ENCODE data around the gene KDM4E.
"Not testable (repeated sequence)": the region's sequence is repeated elsewhere in the genome, so short reads cannot be mapped to it uniquely, and the experiment has no call there.

Gene KDM4E

DNA sequence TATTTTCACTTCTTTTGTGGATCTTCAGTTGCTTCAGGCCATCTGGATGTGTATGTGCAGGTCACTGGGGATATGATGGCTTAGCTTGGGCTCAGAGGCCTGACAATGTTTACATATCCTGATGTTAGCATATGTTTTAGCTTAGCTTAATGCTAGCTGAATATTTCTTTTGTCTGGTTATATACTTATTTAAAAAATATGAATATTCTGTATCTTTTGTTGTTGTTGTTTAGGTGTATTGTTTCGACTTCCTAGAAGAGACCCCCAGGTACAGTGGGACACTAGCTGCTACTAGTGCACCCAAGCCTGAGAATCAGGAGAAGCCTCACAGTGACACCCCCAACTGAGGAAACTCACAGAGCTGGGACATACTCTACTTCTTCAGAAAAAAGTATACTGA, at the start of gene KDM4E:
Gene KDM4E, plus strand, starts transcription at position 301 of the 400 bp plus-strand sequence. CDS start 300 bp downstream, outside the sequence.
- DNase-seq: no peak

DNA sequence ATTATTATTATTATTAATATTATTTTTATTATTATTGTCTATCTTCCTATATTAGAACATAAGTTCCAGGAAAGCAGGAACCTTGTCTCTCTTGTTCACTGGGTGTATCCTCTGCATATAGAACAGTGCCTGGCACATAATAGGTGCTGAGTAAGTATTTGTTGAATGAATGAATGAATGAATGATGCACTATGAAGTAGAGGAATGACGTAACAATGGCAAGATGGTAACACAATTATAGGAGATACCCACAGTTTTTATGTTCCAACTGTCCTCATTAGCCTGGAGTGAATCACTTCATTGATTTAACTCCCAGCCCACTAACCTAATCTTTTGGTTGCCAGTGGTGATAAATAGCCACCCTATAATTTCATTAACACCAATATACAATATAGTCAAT, 49.5 kb upstream of the KDM4E start:
- DNase-seq: no peak

DNA sequence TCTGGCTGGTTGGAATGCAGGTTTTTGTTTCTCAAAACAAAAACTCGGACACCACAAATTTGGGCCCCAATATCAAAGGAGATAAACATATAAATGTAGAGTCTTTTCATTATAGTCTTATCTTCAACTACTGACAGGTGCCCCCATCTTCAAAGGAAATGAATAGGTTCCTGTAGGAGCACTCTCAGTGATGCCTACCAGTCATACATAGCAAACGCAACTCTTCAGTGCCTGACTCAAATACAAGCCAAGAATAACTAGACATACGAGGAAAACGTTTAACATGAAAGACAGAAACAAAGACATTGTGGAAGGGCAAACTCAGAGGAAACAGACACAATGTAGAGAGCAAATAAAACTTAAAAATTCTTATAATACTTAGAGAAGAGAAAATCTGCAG, 37.7 kb upstream of the KDM4E start:
- DNase-seq: no peak

DNA sequence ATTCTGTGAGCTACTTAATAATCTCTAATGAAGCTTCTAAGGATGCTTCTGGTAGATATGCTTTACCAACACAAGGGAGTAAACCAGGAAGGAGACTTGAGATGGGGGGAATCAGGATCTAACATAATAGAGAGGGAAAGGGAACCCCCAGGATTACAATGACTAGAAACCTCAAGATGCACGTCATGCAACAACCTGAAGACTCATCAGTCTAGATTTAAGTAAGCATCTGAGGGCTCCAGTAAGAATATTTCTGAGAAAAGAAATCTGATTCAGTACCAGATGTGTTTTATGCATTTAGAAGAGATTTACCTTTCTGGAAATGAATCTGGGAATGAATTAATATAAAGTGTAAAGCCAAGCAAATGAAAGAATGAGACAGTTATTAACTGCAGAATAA, 36.3 kb upstream of the KDM4E start:
- DNase-seq: no peak

DNA sequence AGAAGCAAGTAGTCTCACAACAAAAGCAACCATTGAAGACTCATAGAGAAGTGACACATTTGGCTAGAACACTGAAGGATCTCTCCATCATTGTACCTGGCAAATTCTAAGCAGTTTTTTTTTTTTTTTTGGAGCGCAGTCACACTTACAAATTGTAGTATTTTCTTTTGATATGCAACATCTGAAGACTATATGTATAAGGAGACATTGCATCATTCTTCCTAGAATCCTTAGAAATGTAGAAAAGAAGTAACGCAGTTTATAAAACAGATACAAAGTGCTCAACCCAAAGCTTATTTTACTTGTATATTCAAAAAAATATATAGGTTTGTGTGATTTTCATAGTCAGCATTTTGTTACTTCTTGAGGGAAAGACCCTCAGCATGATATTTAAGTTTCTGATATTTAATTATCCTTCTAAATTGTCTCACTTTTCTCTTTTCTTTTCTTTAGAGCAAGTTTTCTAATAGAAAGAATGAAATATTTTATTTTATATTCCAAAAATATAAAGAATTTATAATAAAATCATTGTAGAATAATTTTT, 31.6 kb upstream of the KDM4E start:
- DNase-seq: no peak

DNA sequence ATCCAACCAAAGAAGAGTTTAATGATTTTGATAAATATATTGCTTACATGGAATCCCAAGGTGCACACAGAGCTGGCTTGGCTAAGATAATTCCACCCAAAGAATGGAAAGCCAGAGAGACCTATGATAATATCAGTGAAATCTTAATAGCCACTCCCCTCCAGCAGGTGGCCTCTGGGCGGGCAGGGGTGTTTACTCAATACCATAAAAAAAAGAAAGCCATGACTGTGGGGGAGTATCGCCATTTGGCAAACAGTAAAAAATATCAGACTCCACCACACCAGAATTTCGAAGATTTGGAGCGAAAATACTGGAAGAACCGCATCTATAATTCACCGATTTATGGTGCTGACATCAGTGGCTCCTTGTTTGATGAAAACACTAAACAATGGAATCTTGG, 27.6 kb upstream of the KDM4E start:
- DNase-seq: no peak

DNA sequence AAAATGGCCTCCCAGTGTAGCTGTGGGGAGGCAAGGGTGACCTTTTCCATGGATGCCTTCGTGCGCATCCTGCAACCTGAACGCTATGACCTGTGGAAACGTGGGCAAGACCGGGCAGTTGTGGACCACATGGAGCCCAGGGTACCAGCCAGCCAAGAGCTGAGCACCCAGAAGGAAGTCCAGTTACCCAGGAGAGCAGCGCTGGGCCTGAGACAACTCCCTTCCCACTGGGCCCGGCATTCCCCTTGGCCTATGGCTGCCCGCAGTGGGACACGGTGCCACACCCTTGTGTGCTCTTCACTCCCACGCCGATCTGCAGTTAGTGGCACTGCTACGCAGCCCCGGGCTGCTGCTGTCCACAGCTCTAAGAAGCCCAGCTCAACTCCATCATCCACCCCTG, 26.8 kb upstream of the KDM4E start:
- DNase-seq: no peak

DNA sequence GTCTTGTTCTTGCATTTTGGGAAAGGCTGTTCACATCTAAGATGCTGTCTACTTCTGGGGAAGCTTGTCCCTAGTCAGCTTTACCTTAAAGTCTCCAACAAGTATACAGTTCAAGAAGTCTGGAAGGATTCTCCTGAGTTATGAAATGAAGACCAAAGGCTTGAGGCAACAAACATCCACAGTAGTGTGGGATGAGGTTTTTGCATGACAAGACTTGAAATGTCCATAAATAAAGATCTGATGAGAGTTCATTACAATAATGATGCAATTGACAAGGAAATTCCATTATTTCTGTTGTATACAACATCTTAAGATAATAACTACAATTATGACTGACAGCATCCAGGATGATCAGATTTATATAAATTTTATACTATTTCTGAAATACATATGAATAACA, 21.3 kb upstream of the KDM4E start:
- no peak for DNase-seq

DNA sequence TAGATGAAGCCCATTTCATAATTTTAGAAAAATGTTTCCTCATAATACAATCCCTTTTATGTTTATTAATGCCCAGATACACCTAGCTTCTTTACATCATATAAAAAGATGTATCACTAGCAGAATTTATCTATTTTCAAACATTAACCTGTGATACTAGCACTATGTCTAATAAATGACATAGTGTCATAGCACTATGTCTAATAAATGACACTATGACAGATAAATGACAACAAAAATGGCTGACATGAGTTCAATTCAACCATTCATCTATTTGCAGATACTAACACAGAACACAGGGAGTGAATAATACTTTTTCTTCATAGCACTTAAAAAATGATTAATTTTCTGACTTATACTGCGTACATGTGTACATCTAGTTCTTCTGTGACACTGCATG, 19.4 kb upstream of the KDM4E start:
- no peak for DNase-seq

DNA sequence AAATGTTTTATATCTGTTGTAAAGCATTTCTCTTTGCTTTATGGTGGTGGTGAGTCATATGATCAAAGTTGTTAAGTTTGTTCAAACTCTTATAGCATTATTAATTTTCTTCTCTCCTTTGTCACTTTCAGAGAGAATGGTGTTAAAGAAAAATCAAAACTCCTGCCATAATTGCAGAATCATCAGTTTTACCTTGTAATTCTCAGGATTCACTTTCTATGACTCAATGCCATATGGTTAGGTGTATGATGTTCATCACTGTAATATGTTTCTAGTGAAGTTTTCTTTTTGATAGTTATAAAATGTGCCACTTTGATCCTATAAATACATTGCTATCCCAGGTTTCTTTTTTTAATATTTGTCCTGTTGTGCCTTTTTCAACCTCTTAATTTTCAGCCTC, 13.7 kb upstream of the KDM4E start:
- DNase-seq: no peak

DNA sequence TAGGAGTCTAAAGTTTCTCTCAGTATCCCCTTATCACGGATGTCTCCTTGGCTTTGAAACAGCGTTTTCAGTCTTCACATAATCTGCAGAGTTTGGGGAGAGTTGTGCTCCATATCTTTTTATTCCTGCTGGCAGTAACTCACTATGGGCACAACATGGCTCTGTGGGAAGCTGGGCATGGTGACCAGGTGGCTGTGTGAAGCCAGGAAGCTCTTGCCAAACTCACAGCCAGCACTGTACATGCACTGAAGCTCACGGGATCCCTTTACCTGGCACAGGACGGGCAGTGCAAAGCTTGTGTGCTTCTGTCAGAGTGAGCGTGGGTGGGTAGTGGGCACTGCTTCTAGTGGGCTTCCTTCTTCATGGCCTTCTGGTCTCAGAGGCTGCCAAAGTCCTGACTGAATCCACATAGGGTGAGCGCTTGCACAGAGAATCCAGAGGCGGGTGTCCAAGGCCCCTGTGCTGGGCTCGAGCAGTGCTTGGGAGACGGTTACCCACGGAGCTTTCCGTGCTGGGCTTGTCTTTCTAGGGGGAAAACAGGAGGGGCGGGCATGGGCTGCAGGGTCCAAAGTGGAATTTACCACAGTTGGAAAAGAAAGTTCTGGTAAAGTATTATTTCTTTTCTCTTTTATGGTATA, 10.8 kb upstream of the KDM4E start:
- DNase-seq: no peak

DNA sequence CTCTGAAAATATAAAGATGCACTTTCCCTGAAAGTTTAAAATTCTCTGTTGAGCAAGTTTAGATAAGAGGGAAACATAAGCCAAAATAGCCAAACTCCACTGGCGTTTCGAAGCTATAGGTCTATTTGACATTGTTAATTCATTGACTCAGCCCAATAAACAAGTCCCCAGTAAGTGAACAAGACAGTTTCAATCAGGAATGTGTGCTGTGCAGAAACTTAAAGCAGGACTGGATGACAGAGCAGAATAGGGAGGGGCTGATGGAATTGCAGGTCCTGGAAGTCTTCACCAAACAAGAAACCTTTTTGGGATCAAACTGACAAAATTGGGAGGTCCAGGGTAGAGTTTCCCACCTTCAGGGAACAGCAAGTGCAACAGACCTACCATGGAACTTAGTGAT, 8.9 kb upstream of the KDM4E start:
- no peak for DNase-seq

DNA sequence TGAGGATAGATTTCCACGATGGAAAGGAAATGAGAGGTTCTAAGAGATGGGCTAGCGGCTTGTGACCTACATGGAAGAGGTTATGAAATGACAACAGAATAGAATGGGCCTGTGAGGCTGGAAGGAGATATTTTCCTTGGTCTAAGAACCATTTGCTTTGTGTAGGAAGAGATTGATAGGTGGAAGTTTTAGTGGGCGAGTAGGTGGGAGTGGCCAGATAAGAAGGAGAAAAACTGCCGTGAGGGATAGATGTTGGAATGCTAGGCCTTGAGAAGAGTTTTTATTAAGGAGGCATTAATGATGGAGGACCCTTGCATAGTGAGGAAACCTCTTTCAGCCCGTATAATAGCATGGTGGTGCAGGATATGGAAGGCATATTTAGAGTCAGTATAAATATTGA, 3.6 kb upstream of the KDM4E start:
- not testable (repeated sequence) for DNase-seq

DNA sequence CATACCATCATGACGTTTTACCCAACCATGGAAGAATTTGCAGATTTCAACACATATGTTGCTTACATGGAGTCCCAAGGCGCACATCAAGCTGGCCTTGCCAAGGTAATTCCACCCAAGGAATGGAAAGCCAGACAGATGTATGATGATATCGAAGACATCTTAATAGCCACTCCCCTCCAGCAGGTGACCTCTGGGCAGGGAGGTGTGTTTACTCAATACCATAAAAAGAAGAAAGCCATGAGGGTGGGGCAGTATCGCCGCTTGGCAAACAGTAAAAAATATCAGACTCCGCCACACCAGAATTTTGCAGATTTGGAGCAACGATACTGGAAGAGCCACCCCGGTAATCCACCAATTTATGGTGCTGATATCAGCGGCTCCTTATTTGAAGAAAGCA, 536 bp downstream of the KDM4E start:
- DNase-seq: not testable (repeated sequence)

DNA sequence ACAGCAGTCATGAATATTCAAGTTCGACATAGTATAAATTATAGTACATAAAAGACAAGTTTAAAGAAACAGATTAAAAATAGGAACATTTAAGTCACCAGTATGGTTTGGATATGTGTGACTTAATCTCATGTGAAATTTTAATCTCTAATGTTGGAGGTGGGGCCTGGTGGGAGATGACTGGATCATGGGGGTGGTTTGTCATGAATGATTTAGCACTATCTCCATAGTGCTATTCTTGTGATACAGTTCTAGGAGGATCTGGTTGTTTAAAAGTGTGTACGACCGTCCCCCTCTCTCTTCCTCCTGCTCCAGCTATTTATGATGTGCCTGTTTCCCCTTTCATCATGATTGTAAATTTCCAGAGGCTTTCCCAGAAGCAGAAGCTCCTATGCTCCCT, 3.3 kb downstream of the KDM4E start:
- DNase-seq: no peak

DNA sequence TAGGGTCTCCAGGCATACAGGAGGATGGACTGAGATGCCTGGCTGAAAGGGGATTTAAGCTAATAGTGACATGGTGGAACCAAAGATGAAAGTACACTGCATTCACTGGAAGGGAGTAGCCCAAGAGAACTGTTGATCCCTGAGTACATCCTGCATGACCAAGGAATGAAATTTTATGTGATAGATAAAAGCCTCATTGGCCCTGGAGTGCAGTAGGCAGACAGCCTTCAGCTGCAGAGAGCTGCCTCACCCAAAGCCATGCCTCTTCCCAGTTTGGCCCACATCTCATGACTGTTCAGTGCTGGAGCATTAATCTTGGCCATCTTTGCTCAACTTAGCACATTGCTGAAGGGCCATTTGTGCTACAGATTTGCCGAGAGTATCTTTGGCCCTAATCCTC, 8.0 kb downstream of the KDM4E start:
- DNase-seq: no peak

DNA sequence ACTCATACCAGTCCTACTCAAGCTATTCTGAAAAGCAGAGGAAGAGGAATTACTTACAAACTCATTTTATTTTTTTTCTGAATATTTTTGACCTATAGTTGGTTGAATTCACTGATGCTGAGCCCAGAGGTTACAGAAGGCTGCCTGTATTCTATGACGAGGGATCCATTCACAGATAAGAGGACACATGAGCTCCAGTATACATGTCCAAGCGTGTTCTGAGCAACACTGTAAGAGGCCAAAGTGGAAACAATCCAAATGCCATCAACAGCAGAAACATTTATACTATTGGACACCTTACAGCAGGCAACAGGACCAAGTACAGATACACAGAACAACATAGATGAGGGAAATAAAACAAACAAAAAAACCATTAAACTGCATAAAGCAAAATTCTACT, 10.3 kb downstream of the KDM4E start:
- no peak for DNase-seq

DNA sequence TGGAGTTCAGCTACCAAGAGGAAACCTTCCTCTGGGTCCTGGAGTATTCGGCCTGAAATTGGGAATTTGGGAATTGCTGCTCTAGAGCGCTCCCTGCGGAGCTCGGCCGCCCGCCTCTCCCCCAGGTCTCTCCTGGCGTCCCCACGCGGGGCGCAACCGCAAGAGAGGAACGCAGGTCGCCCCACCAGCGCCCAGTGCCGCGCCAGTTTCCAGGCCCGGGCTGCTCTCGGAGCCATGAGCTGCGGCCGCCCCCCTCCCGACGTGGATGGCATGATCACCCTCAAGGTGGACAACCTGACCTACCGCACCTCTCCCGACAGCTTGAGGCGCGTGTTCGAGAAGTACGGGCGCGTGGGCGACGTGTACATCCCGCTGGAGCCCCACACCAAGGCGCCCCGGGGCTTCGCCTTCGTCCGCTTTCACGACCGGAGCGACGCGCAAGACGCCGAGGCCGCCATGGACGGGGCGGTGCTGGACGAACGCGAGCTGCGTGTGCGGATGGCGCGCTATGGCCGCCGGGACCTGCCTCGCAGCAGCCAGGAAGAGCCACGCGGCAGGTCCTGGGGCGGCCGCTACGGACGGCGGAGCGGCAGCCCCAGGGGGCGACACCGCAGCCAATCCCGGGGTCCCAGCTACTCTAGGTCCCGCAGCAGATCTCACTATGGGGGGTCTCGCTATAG, 12.4 kb downstream of the KDM4E start:
- not testable (repeated sequence) for DNase-seq

DNA sequence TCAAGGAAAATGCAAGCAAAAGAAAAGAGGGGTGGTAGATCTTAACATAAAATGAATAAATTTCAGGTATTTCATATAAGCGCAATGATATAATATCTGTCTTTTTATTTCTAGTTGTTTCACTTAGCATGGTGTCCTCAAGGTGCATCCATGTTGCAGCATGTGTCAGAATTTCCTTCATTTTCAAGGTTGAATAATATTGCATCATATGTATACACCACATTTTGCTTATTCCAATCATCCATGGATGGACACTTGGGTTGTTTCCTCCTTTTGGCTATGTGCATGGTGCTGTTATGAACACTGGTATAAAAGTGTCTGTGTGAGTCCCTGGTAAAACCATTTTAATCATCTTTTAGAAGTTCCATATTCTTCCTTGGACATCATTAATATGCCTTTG, 17.2 kb downstream of the KDM4E start:
- no peak for DNase-seq

DNA sequence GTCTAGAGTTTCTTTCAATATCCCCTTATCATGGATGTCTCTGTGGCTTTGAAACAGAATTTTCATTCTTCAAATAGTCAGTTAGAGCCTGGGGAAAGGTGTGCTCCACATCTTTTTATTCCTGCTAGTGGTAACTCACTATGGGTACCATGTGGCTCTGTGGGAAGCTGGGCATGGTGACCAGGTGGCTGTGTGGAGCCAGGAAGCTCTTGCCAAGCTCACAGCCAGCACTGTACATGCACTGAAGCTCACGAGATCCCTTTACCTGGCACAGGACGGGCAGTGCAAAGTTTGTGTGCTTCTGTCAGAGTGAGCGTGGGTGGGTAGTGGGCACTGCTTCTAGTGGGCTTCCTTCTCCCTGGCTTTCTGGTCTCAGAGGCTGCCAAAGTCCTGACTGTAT, 17.8 kb downstream of the KDM4E start:
- DNase-seq: no peak

DNA sequence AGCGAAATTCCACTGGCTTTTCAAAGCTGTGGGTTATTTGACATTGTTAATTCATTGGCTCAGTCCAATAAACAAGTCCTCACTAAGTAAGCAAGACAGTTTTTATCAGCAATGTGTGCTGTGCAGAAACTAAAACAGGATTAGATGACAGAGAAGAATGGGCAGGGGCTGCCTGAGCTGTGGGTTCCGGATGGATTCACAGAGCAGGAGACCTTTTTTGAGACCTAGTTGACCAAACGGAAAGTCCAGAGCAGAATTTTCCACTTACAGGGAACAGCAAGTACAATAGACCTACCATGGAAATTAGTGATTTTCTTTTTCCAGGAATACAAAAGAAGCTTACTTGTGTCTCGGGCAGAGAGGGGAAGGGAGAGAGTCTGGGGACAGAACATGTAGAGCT, 19.0 kb downstream of the KDM4E start:
- DNase-seq: no peak

DNA sequence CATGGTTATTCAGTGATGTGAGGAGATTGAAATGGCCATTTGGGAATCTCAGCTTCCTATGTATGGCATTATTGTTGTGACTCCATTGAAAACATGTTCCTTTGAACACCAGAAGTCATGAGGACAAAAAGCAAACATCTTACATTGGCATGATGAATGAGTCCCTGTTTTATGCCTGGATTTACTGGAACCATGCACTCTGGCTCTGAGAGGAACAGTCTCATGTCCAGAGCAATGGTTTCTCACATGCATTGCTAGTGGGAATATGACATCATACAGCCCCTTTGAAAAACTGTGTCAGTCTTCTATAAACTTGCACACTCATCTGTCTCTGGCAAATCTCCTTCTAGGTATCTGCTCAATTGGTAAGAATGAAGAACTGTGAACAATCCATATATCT, 20.8 kb downstream of the KDM4E start:
- DNase-seq: no peak

DNA sequence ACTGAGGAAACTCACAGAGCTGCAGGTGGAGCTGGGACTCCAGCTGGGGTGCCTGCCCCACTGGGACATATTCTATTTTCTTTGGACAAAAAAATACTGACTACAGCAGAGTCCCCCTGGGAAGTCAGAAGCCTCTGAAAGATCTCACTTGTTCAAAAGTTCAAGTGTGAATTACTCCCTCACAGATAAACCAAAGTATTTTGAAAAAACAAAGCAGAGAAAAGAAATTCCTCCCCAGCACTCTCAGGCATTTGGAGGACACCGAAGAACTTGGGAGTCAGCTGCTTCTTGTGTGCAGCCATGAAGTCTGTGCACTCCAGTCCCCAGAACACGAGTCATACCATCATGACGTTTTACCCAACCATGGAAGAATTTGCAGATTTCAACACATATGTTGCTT, 24.1 kb downstream of the KDM4E start, which contains the start of gene KDM4F:
Gene KDM4F, plus strand, starts transcription at position 301 of the 400 bp plus-strand sequence.
- DNase-seq: not testable (repeated sequence)

DNA sequence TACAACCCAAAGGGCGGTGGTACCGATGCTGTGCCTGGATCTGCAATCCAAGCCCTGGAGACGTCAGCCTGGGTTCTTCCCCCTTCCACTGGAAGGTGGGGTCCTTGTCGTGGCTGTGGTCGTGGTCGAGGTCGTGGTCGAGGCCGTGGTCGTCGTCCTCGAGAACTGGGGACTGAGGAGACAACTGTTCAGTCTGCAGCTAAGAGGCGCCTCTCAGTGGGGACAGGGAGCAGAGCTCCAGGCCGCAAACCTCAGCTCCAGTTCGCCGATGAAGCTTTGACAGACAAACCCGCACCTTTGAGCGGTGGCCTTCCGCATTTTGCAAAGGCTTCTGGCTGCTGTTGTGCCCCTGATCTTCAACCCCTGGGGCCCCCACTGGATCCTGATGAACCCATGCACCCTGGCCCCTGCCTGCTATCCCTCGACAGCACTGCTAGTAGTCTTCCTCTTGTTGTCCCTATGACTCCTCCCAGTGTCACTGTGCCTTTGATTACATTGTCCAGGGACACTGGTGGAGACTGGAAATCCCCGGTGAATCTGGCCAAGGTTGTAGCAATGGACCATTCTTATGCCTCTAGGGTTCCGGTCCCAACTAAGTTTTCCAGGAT, 25.6 kb downstream of the KDM4E start:
- DNase-seq: no peak
